SK-N-MC (cell line): ENCODE data around the gene POM121C.
"Not testable (repeated sequence)": the region's sequence is repeated elsewhere in the genome, so short reads cannot be mapped to it uniquely, and the experiment has no call there.

Source experiments
- EZH2 ChIP-seq: fragments of 200-600 bp; sonication (generic); IDR thresholded peaks from one replicate; pipeline ENCODE4 v1.6.1; 2017; ENCODE audit warnings: antibody characterized with exemption
- POLR2AphosphoS5 ChIP-seq: IDR thresholded peaks from 2 replicates; pipeline ENCODE4 v1.6.1; 2012; ENCODE audit warnings: mild to moderate bottlenecking, low read depth, low read length, borderline replicate concordance

- TF ChIP-seq POLR2AphosphoS5, EZH2: not testable (repeated sequence)
Measured at GRCh38 chr7:75419210-75419609, 66.9 kb downstream of the POM121C start.
